Endothelial cell (in vitro differentiated cells): Measurements from ENCODE around the gene RALGPS1. TPM values are rescaled to one million over a fixed set of nuclear protein-coding genes. Genes with fewer than 3 reads are reported as not detected.

Experiments
- DNase-seq: peaks from one replicate; pipeline ENCODE4 v3.0.0; 2021; ENCODE audit warnings: low spot score
- H3K27ac Mint-ChIP-seq: one replicate; pipeline ENCODE4 v1.8.0; 2021; ENCODE audit warnings: mixed read lengths, inconsistent platforms; ENCODE audit not compliant: unreplicated experiment
- H3K27me3 Mint-ChIP-seq: one replicate; pipeline ENCODE4 v1.8.0; 2021; ENCODE audit warnings: mild to moderate bottlenecking, moderate library complexity, mixed read lengths, inconsistent platforms; ENCODE audit not compliant: unreplicated experiment
- H3K36me3 Mint-ChIP-seq: one replicate; pipeline ENCODE4 v1.8.0; 2021; ENCODE audit warnings: mild to moderate bottlenecking, low read depth, mixed read lengths, inconsistent platforms; ENCODE audit not compliant: unreplicated experiment
- H3K4me1 Mint-ChIP-seq: one replicate; pipeline ENCODE4 v1.8.0; 2021; ENCODE audit warnings: mild to moderate bottlenecking, mixed read lengths, inconsistent platforms; ENCODE audit not compliant: unreplicated experiment
- H3K4me3 Mint-ChIP-seq: one replicate; pipeline ENCODE4 v1.8.0; 2021; ENCODE audit warnings: mild to moderate bottlenecking, mixed read lengths, inconsistent platforms; ENCODE audit not compliant: unreplicated experiment
- H3K9me3 Mint-ChIP-seq: one replicate; pipeline ENCODE4 v1.8.0; 2021; ENCODE audit warnings: mixed read lengths, inconsistent platforms; ENCODE audit not compliant: unreplicated experiment
- total RNA-seq: library from RNA; stranded (reverse); fragmentation: NEBNext Ultra II Directional; extraction: Animal tissue kit (Norgen Biotek cat#: 25700); gene quantifications from one replicate; pipeline ENCODE4 v1.2.1, GENCODE V29; 2021; ENCODE audit not compliant: unreplicated experiment
- TF ChIP-seq, protein P1 (sequence below): fragments of 200-600 bp; sonication (generic); IDR thresholded peaks from one replicate; pipeline ENCODE4 v1.5.0; 2021; ENCODE audit warnings: antibody characterized with exemption; ENCODE audit not compliant: unreplicated experiment

RALGPS1 gene
- total RNA-seq, 1 donor from 2014 or later, result 6.4 TPM

DNA sequence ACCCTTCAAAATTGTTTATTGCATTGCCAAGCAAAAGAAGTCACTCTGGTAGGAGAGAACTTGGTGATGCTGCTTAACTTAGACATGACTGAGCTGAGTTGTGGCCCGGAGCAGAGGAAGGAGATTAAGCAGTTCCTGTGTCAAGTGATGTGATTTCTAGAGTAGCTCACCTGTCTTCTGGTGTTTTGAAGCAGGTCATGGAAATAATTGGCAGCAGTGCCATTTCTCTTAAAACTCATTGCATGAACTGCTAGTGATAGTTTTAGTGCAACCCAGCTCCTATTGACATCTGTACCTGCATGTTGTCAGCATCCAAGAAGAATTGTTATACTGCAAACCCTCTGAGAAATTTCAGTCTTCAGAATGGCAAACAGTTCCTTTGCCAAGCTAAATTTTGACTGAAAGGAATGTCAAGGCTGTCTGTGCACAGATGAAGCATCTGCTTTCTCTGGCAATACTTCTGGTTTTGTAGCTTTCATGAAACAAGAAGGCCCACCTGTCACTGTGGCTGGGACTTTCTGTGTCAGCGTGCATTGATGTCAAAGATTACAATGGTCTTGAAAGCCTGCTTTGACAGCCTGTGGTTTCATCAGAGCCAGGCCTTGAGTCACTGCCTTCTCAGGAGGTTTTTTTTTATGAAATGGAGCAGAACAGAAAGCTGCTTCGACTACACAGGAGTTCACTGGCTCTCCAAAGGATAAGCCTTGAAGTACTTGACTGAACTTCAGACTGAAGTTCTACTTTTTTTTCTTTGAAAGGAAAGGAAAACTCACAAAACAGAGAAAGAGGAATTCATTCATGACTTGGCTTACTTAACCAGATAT, 90.6 kb downstream of the RALGPS1 start:
- Mint-ChIP-seq H3K27me3 (peaks cover 1% of the 10 kb centered on the region), H3K4me1 (no peaks in the 10 kb centered on the region), H3K9me3 (no peaks in the 10 kb centered on the region), H3K36me3 (no peaks in the 10 kb centered on the region), H3K27ac (no peak overlapping the region), H3K4me3 (no peak overlapping the region)
- DNase-seq, result no peak
- TF ChIP-seq, protein P1, sequence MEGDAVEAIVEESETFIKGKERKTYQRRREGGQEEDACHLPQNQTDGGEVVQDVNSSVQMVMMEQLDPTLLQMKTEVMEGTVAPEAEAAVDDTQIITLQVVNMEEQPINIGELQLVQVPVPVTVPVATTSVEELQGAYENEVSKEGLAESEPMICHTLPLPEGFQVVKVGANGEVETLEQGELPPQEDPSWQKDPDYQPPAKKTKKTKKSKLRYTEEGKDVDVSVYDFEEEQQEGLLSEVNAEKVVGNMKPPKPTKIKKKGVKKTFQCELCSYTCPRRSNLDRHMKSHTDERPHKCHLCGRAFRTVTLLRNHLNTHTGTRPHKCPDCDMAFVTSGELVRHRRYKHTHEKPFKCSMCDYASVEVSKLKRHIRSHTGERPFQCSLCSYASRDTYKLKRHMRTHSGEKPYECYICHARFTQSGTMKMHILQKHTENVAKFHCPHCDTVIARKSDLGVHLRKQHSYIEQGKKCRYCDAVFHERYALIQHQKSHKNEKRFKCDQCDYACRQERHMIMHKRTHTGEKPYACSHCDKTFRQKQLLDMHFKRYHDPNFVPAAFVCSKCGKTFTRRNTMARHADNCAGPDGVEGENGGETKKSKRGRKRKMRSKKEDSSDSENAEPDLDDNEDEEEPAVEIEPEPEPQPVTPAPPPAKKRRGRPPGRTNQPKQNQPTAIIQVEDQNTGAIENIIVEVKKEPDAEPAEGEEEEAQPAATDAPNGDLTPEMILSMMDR, result no peak

GRCh38 chr9:127005770-127006314, 91.3 kb downstream of the RALGPS1 start:
- Mint-ChIP-seq H3K4me1 (no peaks in the 10 kb centered on the region), H3K9me3 (no peaks in the 10 kb centered on the region), H3K36me3 (no peaks in the 10 kb centered on the region), H3K27me3 (peaks cover 1% of the 10 kb centered on the region), H3K4me3 (no peak overlapping the region), H3K27ac (no peak overlapping the region)
- TF ChIP-seq, protein P1, result no peak
- no peak for DNase-seq

- DNase-seq, result no peak
- Mint-ChIP-seq H3K4me3 (no peak overlapping the region), H3K9me3 (no peaks in the 10 kb centered on the region), H3K4me1 (no peaks in the 10 kb centered on the region), H3K27ac (no peak overlapping the region), H3K36me3 (no peaks in the 10 kb centered on the region), H3K27me3 (peaks cover 1% of the 10 kb centered on the region)
- TF ChIP-seq, protein P1, result no peak
Observed at GRCh38 chr9:127007638-127008037, 93.1 kb downstream of the RALGPS1 start.

GRCh38 chr9:127008076-127008475, 93.5 kb downstream of the RALGPS1 start:
- Mint-ChIP-seq H3K36me3 (no peaks in the 10 kb centered on the region), H3K4me1 (no peaks in the 10 kb centered on the region), H3K4me3 (no peak overlapping the region), H3K27ac (no peak overlapping the region), H3K9me3 (no peaks in the 10 kb centered on the region), H3K27me3 (peaks cover 1% of the 10 kb centered on the region)
- DNase-seq, result no peak
- TF ChIP-seq, protein P1, result no peak

DNA sequence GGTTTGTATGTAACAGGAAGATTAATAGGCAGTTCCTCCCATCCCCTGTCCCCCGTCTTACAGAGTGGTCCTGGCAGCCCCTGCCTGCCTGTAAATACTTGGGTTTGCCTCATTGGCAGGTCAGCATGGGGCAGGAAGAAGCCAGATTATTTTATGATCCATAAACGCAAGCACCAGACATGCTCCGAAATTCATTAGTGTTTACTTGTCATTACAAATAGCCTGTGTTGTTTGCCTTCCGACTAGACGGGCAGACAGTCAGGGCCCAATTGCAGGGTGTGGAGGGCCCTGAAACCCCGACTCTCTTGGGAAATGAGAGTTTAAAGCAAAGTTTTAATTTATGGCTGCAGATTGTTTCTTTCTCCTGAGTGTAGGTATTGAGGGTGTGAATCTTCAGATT, 97.2 kb downstream of the RALGPS1 start:
- no peak for DNase-seq
- TF ChIP-seq, protein P1, result no peak
- H3K27me3 Mint-ChIP-seq, result no peaks in the 10 kb centered on the region
- no peaks in the 10 kb centered on the region for H3K9me3 Mint-ChIP-seq
- H3K4me3 Mint-ChIP-seq, result no peak overlapping the region
- no peak overlapping the region for H3K27ac Mint-ChIP-seq
- no peaks in the 10 kb centered on the region for H3K36me3 Mint-ChIP-seq
- no peaks in the 10 kb centered on the region for H3K4me1 Mint-ChIP-seq
